Measurements from ENCODE around the gene QSOX2.
A peak's percentile ranks its signal among the peaks of the same experiment; 100 is the strongest.
"Not testable (repeated sequence)": the region's sequence is repeated elsewhere in the genome, so short reads cannot be mapped to it uniquely, and the experiment has no call there.

The QSOX2 gene

GRCh38 chr9:136237486-136238341 is 7.9 kb downstream of the QSOX2 start:
- FAIRE-seq = no peak
- no peak for DNase-seq (ENCODE audit: low spot score)

DNA sequence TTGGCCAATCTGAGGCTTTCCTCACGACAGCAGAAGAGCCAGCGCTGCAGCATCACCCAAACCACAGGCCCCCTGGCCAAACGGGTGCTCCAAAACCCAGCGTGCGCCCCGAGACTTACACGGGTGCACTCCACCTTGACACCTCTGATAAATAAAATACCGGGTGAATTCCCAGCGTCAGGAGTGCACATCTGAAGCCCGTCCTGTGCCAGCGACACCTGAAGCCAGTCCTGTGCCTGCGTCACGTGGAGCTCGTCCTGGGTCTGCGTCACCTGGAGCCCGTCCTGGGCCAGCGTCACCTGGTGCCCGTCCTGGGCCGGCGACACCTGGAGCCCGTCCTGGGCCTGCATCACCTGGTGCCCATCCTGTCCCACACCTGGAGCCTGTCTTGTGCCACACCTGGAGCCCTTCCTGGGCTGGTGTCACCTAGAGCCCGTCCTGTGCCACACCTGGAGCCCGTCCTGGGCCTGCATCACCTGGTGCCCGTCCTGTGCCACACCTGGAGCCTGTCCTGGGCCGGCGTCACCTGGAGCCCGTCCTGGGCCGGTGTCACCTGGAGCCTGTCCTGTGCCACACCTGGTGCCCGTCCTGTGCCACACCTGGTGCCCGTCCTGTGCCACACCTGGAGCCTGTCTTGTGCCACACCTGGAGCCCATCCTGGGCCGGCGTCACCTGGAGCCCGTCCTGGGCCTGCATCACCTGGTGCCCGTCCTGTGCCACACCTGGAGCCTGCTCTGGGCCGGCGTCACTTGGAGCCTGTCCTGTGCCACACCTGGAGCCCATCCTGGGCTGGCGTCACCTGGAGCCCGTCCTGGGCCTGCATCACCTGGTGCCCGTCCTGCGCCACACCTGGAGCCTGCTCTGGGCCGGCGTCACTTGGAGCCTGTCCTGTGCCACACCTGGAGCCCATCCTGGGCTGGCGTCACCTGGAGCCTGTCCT is 8.9 kb downstream of the QSOX2 start:
- FAIRE-seq; DNase-seq (ENCODE audit: low spot score): not testable (repeated sequence)

DNA sequence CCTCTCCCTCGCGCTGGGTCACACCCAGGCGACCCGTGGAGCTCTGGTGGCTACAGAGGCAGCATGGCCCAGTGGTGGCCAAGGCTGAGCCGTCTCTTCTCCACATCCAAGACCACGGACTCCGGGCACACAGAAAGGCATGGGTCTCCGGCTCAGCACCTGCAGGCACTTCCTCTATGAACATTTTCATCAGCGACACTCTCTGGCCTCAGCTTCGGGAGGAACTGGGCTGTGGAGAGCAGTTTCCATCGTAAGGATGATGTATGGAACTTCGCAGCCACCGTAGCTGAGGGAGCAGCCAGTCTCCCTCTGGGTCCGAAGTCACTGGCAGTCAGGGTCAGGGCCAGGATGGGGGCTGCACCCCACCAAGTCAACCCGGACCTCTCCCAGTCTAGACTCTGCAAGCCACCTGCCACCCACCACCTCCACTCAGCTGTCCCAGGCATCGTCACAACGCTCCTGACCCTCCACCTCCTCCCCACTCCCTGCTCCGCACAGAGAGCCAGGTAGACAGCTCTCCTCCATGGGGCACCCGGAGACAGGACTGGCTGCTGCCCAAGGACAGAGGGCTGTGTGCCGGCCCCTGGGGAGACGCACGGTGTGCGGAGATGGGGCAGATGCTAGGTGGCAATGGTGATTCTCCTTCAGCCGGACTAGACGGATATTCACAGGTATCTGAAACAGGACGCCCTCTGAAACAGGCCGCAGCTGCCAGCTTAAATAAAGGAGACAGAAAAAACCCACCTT is 9.7 kb downstream of the QSOX2 start:
- FAIRE-seq (no peak), DNase-seq (ENCODE audit: low spot score) (no peak)

GRCh38 chr9:136235171-136235570 is 10.4 kb downstream of the QSOX2 start:
- FAIRE-seq = no peak

DNA sequence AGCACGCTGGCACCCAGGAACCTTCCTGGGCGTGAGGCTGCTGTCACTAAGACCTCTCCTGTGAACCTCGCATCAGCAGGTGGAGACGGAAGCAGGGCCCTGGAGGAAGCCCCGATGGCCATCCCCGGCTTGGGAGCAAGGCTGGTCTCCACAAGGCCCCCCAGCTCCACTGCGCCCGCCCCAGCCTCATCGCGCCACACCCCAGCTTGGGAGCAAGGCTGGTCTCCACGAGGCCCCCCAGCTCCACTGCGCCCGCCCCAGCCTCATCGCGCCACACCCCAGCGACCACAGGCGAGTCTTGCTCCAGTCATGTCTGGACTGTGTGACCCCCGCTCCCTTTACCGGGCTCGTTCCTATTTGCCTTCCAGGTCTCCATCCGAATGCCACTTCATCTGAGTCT is 11.0 kb downstream of the QSOX2 start:
- DNase-seq (ENCODE audit: low spot score) (no peak), FAIRE-seq (no peak)

More at GRCh38 chr9:136235171-136235570, 10.4 kb downstream of the QSOX2 start:
- DNase-seq (ENCODE audit: low spot score) = no peak

DNA sequence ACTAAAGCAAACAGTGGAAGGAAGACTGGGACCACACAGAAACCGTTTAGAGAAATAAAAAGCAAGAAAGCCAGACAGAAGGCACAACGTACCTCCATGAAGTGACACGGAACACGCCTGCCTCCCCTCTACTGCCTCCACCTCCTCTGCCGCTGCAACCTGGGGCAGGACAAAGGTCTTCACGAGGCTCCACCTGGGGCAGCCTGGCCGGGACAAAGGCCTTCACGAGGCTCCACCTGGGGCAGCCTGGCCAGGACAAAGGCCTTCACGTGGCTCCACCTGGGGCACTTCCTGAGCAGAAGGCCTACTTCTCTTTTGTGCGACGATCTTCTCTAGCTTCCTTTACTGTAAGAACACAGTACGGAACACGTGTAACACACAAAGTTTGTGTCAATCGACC is 11.7 kb downstream of the QSOX2 start:
- no peak for FAIRE-seq
- no peak for DNase-seq (ENCODE audit: low spot score)

DNA sequence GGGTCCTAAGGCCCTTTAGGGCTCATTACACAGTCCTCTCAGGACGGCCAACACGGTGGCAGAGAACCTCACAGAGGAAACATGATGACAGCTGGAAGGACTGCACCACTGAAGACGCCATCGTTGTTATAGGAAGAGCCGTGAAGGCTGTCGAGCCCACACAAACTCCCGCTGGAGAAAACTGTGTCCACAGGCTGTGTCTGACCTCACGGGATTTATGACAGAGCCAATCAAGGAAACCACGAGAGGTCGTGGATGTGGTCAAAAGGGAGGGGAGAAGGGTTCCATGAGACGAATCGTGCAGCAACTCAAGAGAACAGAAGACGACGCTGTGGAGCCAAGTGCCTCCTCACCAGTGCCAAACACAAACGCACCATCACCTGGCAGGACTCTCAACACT is 12.2 kb downstream of the QSOX2 start:
- no peak for DNase-seq (ENCODE audit: low spot score)
- no peak for FAIRE-seq

DNA sequence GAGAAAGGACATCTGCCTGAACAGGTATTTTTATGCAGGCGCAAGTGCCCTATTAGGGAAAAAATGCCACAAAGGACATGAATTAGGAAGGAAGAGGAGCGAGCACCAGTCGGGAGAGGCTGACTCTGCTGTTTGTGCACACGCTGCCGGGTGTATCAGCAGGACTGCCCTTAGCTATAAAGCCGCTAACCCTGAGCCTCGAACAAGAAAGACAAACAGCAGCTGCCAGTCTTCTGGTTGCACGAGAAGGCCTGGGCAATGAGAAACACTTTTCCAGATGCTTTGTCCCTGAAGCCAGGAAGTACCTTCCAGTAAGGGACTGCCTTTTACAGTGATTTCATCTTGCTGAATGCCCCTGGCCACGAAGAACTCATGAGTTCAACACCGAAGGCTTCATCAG is 12.6 kb downstream of the QSOX2 start:
- FAIRE-seq = no peak
- DNase-seq (ENCODE audit: low spot score) = no peak

- DNase-seq (ENCODE audit: low spot score) (no peak), FAIRE-seq (no peak)
These were observed 13.9 kb downstream of the QSOX2 start for GRCh38 chr9:136231478-136232297.

GRCh38 chr9:136230773-136231172 is 14.8 kb downstream of the QSOX2 start:
- FAIRE-seq (no peak), DNase-seq (ENCODE audit: low spot score) (no peak)

DNA sequence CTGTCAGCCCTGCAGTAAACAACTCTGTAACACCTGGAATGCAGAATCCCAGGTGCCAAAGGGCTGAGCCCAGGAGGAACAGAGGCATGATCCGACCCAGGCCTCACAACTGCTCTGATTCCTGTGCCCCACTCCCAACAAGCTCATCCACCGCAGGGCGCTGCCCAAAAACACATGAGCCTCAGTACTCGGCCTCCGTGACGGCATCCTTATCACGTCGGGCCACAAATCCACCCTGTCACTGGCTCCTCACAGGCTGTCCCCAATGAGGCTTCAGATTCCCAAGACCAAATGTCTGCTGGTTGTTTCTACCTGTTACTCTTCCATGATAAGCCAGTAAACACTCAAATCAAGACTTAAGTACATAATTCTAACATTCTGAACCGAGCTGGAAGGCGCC is 15.2 kb downstream of the QSOX2 start:
- DNase-seq (ENCODE audit: low spot score) (no peak), FAIRE-seq (no peak)

DNA sequence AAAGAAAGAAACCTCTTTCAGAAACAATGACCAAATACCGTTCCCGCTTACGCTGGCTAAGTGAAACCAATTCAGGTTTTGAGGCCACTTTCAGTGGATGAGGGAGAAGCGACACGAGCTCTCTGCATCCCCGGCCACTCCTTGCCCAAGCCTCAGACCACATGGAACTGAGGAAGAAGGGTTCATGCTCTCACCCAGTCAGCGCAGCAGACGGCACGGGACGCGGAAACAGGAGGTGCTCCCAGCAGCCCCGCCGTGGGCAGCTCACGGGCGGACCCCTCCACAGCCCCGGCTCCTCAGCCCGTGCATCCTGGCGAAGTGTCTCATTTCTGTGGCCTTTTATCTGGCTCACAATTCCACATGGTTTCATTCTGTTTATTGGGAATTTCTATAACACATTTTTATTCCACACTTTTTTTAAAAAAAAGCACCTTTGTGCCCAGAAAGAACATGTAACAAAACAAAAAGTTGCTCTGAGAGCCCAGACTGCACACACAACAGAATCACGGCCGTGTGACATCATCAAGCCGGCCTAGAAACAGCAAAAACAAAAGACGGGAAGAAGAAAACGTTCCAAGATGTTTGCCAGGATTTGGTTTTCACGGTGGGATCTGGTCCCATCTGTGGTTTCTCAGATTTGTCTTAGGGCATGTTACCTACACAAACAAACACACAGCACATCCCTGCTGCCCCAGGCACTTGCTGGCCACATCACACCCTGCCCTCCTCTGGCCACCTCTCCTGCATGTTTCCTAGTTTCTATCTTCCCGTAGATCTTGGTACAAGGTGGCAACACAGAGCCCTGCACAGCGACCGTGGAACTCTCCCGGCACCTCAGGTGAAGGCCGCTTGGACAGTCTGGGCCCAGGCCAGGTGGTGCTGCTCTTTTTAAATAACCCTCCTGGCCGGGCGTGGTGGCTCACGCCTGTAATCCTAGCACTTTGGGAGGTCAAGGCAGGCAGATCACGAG is 16.2 kb downstream of the QSOX2 start:
- no peak for DNase-seq (ENCODE audit: low spot score)
- no peak for FAIRE-seq

DNA sequence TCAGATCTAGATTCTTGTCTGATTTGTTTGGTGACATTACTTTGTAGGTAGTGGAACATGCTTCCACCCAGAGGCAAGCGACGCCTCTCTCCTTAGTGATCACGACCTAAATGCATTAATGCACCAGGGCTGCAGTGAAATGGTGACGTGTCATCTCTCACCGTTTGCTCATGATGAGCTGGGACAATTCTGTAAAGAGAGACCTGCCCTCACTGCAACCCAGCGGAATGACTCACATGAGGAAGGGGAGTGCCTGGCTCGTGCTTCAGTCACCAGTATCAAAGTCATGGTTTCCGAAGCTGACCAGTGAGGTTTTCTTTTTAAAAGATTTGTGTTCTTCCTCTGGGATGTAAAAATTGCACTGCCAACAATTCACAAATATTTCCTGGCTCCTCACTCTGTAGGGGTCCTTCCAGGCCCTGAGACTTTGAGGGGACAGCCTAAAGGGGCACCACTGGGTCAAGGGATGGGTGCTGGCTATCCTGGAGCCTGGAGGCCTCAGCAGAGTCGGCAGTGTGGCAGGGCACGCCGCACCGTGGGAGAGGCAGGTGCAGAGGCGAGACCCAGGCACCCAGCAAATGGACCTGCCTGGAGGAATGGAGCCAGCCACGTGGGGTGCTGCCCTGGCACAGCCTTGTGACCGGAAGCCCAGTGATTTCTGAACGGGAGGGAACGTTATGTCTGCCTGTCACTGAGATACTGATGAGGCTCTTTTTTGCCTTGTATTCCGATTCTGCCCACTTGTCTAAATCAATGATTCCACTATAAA is 17.3 kb downstream of the QSOX2 start:
- FAIRE-seq = peak; percentile 88
- peak; percentile 87 for DNase-seq (ENCODE audit: low spot score)

DNA sequence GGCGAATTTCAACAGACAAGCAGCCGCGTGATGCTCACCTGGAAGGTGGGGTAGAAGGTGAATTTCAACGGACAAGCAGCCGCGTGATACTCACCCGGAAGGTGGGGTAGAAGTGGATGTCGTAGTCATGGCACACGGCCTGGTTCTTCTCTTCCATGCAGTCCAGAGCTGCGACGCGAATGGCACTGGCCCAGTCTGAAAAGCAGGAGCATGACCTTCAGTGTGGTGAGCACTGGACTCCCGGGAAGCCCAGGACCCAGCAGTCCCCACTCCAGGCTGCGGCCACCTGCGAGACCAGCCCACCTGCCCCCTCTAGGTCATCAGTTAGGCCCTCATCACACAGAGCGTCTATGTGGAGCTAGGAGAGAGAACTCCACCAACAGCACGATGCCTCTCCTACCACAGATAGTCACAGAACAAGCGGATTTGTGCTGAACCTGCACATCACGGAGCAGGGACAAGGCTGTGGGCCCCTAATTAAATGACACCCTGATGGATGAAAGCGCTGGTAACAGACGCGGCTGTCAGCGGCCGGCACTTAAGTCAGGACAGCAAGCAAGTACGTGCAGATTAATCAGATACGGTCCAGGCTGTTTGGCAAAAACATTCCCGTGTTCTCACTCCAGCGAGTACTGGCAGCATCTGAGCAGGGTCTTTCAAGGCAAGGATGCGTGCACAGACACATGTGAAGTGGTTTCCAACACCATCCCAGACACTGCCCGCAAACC is 18.8 kb downstream of the QSOX2 start:
- DNase-seq (ENCODE audit: low spot score) (no peak), FAIRE-seq (no peak)

DNA sequence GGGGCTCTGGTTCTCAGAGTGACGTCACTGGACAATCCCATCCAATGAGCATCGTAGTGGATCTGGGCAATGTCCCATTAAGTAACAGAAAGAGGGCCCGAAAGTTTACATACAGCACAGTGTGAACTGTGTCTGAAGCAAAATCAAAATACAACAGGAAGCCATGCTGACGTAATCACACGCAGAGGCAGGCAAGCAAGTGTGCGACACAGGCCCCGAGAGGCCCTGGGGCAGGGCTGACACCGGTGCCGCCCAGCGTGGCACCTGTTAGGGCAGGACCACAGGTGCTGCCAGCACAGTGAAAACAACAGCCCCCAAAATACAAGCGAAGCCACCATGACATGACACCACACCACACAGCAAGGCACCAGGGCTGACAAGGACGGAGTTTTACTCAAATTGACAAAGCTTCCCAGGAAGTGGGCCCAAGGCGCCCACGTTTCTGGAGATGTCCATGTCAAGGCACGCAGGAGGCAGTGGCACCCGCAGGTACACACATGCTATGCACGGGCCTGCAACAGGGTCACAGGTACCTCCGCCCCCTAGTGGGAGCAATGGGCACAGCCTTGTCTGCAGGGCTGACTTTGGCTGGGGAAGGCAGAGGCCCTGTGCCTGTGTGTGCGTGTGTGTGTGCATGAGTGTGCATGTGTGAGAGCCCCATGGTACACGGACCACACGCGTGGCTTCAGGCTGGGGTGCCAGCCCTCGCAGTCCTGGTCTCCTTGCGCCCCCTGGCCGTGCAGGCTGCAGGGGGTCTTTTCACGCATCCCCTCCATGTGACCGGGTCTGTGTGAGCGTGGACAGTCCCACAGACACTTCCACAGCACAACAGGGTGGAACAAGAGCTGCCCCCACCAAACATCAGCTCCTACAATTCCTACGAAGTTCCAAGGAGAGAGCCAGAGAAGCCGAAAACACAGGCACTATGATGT is 19.6 kb downstream of the QSOX2 start:
- DNase-seq (ENCODE audit: low spot score) = peak; percentile 32
- no peak for FAIRE-seq

GRCh38 chr9:136225366-136225747 is 20.3 kb downstream of the QSOX2 start:
- DNase-seq (ENCODE audit: low spot score) (no peak), FAIRE-seq (no peak)

All from RCC 7860 (cell line).